GM19025 (cell line): ENCODE measurements around the gene VASP.

Experiments used
- ATAC-seq: cut with Tn5 transposase; IDR thresholded peaks from one replicate; pipeline ENCODE4 v1.9.1; 2021; ENCODE audit warnings: mild to moderate bottlenecking, low read depth, moderate library complexity; ENCODE audit not compliant: unreplicated experiment

The VASP gene

DNA sequence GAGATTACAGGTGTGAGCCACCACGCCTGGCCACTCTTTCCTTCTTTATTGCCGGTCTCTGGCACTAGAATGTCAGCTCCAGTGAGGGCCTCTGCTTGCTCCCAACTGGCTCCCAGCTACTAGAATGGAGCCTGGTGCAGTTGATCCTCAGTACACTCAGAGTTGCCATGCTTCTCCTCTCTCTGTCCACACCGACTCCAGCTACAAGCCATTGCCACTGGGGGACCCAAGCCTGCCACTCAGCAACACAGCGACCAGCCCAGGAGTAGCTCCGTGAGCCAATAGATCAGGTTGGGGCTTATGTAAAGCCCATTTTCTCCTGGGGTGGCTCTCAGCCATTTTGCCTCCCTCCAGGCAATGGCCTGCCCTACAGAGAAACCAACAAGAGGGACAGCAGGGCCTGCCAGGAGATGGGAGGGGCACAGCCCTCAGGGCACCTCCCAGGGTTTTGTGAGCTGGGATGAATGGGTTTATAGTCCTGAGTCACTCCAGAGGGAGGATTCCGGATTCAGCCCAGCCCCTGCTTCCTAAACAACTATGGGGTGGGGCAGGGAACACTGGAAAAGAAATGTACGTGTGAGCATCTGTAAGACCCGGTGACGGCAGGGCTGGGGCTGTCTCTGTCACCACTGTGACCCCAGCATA is 40.8 kb downstream of the VASP start:
- no peak for ATAC-seq

DNA sequence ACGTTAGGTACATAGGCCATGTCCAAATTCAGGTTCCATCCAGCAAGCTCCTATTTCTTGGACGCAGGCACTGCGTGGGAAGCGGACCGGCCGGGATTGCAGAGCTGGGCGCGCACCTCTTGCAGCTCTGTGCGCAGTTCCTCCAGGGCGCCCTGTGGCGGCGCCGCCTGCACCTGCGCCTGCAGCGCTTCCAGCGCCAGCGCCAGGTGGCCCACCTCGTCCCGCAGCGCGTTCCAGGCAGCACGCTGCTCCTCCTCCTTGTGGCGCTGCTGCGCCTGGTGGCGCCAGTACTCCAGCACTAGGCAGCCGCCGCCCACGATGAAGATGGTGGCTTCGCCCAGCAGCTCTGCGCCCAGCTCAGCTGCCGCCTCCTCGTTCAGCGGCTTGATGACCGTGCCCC is 46.2 kb downstream of the VASP start:
- no peak for ATAC-seq

DNA sequence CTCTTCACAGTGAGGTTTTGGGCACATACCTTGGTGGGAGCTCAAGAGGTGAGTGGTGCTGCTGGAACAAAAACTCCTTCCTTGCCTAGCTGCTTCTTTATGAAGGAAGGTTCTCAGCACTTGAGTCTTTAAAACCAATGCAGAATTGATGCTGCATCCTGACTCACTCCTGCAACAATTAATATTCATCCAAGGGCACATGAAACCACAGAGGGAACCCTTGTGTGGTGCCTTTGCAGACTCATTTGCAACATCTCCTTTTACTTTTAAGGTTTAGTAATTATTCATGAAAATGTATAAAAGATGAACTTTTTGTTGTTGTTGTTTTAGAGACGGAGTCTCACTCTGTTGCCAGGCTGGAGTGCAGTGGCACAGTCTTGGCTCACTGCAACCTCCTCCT is 47.2 kb downstream of the VASP start:
- no peak for ATAC-seq

DNA sequence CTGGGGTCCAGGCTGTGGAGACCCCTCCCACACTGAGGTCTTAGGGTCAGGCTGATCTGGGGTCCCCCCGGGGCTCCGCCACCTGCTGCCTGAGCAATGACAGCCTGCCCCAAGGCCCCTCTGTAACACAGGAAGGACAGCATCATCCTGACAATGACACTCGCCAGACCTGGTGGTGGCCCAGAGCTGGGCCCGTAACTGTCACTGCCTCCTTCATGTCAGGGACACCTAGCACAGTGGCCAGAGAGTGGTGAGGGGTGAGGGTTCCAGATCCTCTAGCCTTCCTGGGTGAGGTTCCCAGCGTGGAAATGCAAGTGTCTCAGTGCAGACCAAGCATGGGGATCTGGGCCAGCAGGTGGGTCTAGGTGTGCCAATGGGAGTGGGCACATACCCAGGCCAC is 49.6 kb downstream of the VASP start:
- no peak for ATAC-seq

DNA sequence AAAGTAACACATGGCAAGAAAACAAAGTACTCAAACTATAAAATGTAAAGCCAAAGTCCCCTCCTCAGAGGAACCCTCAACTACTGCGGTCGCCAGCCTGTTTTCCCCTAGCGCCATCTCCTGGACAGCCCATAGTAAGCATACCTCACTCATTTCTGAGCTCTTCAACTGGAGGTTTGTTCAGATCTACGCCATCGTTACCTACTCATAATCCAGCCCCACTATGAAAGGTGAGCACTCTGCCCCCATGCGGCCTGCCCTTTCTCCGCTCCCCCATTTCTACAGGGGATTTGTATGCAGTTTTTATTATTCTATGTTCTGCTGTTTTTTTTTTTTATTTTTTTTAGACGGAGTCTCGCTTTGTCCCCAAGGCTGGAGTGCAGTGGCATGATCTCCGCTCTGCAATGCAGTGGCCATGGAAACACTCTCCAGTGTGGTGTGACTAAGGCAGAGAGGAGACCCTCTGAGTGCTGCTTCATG is 51.2 kb downstream of the VASP start:
- no peak for ATAC-seq

DNA sequence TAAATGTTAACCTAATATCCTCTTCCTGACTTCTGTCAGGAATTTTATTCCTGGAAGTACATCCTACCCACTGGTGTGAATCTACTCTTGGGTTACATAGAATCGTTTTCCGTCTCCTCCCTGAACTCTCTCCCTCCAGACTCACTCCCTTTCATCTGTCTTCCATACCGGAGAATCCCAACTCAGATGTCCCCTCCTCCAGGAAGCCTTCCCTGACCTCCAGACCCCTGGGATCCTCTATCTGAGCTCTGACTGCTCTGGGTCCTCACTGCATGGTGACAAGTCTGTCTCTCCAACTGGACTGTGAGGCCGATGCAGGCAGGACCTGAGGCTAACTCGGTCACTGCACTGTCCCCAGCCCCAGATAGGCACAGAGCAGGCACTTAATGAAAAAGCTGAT is 52.8 kb downstream of the VASP start:
- ATAC-seq: no peak

DNA sequence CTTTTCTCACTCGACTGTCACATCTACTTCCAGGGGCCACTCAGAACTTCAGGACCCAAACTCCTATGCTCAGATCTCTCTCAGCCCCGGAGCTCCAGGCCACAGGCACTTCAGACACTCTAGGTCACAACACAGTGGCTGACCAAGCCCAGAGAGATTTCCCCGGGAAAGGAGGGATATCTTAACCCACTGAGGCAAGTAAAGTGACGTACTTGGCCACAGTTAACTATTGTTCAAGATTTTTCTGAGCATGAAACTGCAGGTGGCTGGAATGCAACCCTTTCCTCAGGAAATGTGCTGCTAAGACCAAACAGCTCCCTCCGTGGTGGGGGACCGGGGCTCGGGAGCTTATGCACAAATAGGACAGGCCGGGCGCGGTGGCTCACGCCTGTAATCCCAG is 53.4 kb downstream of the VASP start:
- ATAC-seq: no peak

DNA sequence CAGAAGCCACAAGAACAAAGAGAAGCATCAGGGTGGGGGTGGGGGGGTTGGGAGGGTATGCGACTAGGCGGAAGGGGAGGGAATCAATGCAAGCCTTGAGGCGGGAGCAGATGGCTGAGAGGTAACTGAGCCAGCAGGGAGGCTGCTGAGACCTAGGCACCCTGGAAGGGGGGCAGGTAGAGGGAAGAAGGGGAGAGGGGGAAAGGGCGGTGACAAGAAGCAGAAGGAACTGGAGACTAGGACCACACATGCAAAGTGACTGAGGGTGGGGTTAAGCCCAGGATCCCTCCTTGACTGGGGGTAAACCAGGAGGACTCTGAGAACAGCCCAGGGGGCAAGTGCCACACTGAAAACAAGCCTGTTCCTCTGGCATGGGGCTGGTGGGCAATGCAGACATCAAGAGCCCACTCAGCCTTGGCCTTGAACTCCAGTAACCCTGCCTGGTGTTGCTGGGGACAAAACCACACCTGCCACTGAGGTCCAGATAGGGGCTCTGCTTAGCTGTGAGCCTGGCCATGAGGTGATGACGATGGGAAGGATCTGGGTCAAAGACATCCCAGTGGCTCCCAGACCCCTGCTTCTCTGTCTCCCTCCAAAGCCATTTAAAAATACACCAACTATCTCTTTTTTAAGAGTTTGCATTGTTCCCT is 57.0 kb downstream of the VASP start:
- ATAC-seq: no peak

DNA sequence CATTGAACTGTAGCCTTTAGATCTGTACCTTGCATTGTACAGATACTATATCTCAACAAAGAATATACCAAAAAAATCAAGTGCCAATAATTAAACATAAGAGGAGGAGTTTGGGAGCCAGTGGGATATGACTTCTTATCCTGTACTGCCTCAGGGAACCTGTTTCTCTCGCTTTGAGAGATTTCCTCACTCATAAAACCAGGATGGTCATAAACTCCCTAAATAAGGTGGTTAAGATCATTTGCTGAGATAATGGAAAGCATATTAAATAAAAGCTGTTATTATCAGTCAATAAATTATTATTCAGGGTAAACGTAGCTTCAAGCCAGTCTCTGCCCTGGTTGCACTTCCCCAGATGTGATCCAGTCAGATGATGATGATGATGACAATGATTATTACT is 60.3 kb downstream of the VASP start:
- no peak for ATAC-seq

DNA sequence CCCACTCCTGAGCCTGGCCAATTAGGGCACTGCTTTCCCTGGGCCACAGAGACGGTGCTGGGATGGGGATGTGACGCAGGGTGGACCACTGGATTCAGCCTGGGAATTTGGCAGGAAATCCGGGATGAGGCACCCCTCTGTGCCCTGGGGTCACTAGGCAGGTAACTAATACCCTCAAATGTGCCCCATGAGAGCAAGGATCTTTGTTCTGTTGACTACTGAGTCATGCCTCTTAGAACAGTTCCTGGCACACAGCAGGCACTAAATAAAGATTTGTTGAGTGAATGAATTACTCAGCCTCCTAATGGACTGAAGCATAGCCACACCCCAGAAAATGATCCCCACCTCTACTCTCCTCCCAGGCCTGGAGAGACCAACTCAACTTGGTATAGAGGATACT is 61.5 kb downstream of the VASP start:
- no peak for ATAC-seq

DNA sequence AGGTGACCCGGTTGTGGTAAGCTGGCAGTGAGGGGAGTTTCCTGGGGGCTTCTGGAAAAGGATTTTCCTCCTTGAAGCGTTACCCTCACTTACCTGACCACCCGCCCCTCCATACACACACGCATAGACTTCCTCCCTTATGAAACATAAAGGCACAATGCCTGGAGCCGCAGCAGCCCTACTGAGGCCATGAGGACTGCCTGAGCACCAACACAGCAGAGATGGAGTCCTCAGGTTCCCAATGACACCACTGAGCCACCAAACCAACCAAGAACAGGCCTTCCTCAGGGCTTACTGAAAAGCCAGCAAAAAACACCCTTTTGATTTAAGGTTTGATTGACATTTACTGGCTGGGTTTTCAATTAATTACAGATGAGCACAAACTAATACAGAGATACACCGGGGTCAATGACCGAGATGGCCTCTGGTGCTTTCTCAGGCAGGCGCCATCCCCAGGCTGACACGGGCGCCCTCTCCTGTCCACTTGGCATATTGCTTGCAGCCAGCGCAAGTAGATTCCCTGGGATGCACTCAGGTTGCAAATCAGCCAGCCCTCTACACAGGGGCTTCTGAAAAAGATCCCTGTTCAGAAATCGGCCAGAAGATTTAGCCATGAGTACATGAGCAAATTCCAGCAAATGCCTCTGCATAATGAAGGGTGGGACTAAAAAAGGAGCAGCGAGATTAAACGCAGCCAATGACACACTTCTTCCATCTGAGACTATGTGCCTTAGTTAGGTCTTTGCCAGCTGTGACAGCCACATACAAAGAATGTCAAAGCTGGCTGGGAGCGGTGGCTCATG is 62.5 kb downstream of the VASP start:
- ATAC-seq: no peak

DNA sequence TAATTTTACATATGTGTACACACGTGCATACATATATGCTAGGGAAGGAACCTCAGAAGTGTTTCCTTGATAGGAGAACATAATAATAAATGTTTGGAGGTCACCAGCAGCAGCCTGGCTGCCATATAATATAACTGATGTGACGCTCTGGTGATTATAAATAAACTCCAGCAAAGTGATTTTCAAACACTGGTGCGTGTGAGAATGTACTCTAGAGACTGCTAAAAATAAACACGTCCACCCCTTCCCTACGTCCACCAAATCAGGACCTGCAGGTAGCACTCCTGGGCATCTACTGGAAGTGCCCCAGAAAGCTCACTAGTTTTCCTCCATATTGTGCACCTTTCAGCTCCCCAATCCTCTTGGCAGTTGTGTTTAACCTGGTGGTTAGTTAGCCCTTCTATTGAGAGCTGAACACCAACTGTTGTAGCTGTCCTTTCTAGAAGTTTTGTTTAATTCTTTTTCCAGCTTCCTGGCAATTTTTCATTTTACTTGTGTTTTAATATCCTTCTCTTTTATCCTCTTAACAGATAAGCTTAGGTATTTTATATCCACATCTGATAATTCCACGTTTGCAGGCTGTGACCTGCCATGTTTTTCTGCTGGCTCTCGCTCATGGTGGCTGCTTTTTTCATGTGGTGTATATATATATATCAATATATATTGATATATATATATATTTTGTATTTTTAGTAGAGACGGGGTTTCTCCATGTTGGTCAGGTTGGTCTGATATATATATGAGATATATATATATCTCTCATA is 64.4 kb downstream of the VASP start:
- ATAC-seq: no peak

DNA sequence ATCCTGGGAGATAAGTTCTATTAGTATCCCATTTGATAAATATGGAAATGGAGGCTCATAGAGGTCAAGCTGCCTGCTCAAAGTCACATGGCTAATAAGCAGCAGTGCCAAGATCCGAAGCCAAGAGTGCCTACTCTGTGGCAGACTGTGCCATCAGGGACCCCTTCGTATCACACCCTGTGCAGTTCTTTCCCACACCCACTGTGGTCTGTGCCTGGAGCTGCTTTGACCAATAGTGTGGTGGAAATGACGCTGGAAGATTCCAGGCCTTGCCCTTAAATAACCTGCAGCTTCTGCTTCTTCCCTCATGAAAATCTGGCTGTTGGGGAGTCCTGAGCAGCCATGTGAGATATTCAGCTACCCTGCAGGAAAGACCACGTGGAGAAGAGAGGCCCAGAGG is 67.2 kb downstream of the VASP start:
- ATAC-seq: no peak

DNA sequence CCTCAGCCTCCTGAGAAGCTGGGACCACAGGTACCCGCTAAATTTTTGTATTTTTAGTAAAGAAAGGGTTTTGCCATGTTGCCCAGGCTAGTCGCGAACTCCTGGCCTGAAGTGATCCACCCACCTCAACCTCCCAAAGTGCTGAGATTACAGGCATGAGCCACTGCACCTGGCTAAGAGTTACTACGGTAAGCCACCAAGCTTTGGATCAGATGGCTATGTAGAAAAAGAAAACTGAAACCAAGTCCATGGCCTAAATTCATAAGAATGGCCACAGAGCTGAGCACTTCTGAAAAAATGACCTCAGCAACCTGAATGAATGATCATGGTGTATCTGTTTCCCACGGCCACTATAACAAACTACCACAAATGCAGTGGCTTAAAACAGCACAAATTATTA is 67.9 kb downstream of the VASP start:
- ATAC-seq: no peak
